ENCODE data around the gene SLC2A13.
"Not testable (repeated sequence)": the region's sequence is repeated elsewhere in the genome, so short reads cannot be mapped to it uniquely, and the experiment has no call there.

Gene SLC2A13

GRCh38 chr12:39752482-39753137 is 353.3 kb downstream of the SLC2A13 start:
- no peak for DNase-seq (ENCODE audit: low spot score)

GRCh38 chr12:39746151-39746550 is 359.7 kb downstream of the SLC2A13 start:
- not testable (repeated sequence) for DNase-seq (ENCODE audit: low spot score)

GRCh38 chr12:39743655-39744054 is 362.2 kb downstream of the SLC2A13 start:
- DNase-seq (ENCODE audit: low spot score), result no peak

GRCh38 chr12:39736406-39736805 is 369.5 kb downstream of the SLC2A13 start:
- DNase-seq (ENCODE audit: low spot score), result no peak

- no peak for DNase-seq (ENCODE audit: low spot score)
Observed at GRCh38 chr12:39723831-39724230, 382.1 kb downstream of the SLC2A13 start.

GRCh38 chr12:39722504-39722903 is 383.4 kb downstream of the SLC2A13 start:
- DNase-seq (ENCODE audit: low spot score), result no peak

GRCh38 chr12:39713552-39713951 is 392.3 kb downstream of the SLC2A13 start:
- DNase-seq (ENCODE audit: low spot score), result no peak

- no peak for DNase-seq (ENCODE audit: low spot score)
Observed at GRCh38 chr12:39712334-39712733, 393.5 kb downstream of the SLC2A13 start.

Data from kidney capillary endothelial cell (primary cell).